Nephron (organoid): ENCODE measurements around the gene AGPS.
A peak's percentile ranks its signal among the peaks of the same experiment; 100 is the strongest.

Experiments used
- H3K27ac Mint-ChIP-seq, 3 experiments: 2 replicates each; pipeline ENCODE4 v1.8.0; 2020; ENCODE audit warnings: mixed read lengths in 3 of 3, mild to moderate bottlenecking in 2 of 3, moderate library complexity in 1 of 3
- H3K27me3 Mint-ChIP-seq: 2 replicates; pipeline ENCODE4 v1.8.0; 2021; ENCODE audit warnings: low read depth, mild to moderate bottlenecking, moderate library complexity, mixed read lengths
- H3K36me3 Mint-ChIP-seq: 2 replicates; pipeline ENCODE4 v1.8.0; 2020; ENCODE audit warnings: low read depth, mixed read lengths
- H3K4me1 Mint-ChIP-seq: 2 replicates; pipeline ENCODE4 v1.8.0; 2020; ENCODE audit warnings: mixed read lengths
- H3K4me3 Mint-ChIP-seq, 3 experiments: 2 replicates each; pipeline ENCODE4 v1.8.0; 2020; ENCODE audit warnings: mild to moderate bottlenecking in 3 of 3, mixed read lengths in 3 of 3, moderate library complexity in 2 of 3
- H3K9me3 Mint-ChIP-seq: 2 replicates; pipeline ENCODE4 v1.8.0; 2020; ENCODE audit warnings: mixed read lengths
- CTCF ChIP-seq, 3 experiments: fragments of 200-600 bp; sonication (generic); IDR thresholded peaks; one replicate each; pipeline ENCODE4 v1.5.0; 2021; ENCODE audit warnings: antibody characterized with exemption in 3 of 3; ENCODE audit not compliant: unreplicated experiment in 3 of 3

AGPS gene

GRCh38 chr2:177586154-177586553, 193.6 kb downstream of the AGPS start:
- Mint-ChIP-seq H3K4me1 (peaks cover 17% of the 10 kb centered on the region), H3K4me3 (no peak overlapping the region), H3K9me3 (no peaks in the 10 kb centered on the region), H3K36me3 (no peaks in the 10 kb centered on the region), H3K27ac (peak overlapping the region in 2 of 3 experiments; percentile 25 to 33), H3K27me3 (peaks cover 8% of the 10 kb centered on the region)
- TF ChIP-seq CTCF (IDR thresholded peaks at IDR 0.05; ENCODE audit: unreplicated experiment in 3 of 3): no peak

- Mint-ChIP-seq H3K27ac (no peak overlapping the region), H3K4me3 (no peak overlapping the region), H3K27me3 (peaks cover 9% of the 10 kb centered on the region), H3K36me3 (no peaks in the 10 kb centered on the region), H3K4me1 (peaks cover 17% of the 10 kb centered on the region), H3K9me3 (no peaks in the 10 kb centered on the region)
- no peak for TF ChIP-seq CTCF (IDR thresholded peaks at IDR 0.05; ENCODE audit: unreplicated experiment in 3 of 3)
These were observed 194.8 kb downstream of the AGPS start for GRCh38 chr2:177587371-177587770.

- Mint-ChIP-seq H3K9me3 (no peaks in the 10 kb centered on the region), H3K27ac (no peak overlapping the region), H3K27me3 (peaks cover 9% of the 10 kb centered on the region), H3K36me3 (no peaks in the 10 kb centered on the region), H3K4me1 (peaks cover 29% of the 10 kb centered on the region), H3K4me3 (no peak overlapping the region)
- no peak for TF ChIP-seq CTCF (IDR thresholded peaks at IDR 0.05; ENCODE audit: unreplicated experiment in 3 of 3)
These were observed 196.1 kb downstream of the AGPS start for GRCh38 chr2:177588671-177589070.

- Mint-ChIP-seq H3K4me3 (no peak overlapping the region), H3K27me3 (peaks cover 9% of the 10 kb centered on the region), H3K27ac (no peak overlapping the region), H3K9me3 (no peaks in the 10 kb centered on the region), H3K36me3 (no peaks in the 10 kb centered on the region), H3K4me1 (peaks cover 34% of the 10 kb centered on the region)
- no peak for TF ChIP-seq CTCF (IDR thresholded peaks at IDR 0.05; ENCODE audit: unreplicated experiment in 3 of 3)
These were observed 196.6 kb downstream of the AGPS start for GRCh38 chr2:177589186-177589585.

GRCh38 chr2:177592397-177592796, 199.8 kb downstream of the AGPS start:
- no peaks in the 10 kb centered on the region for H3K9me3 Mint-ChIP-seq
- H3K4me1 Mint-ChIP-seq: peaks cover 39% of the 10 kb centered on the region
- H3K36me3 Mint-ChIP-seq: no peaks in the 10 kb centered on the region
- H3K4me3 Mint-ChIP-seq: no peak overlapping the region
- peak overlapping the region; percentile 39 to 77 (median 67) for H3K27ac Mint-ChIP-seq
- peaks cover 5% of the 10 kb centered on the region for H3K27me3 Mint-ChIP-seq
- no peak for TF ChIP-seq CTCF (IDR thresholded peaks at IDR 0.05; ENCODE audit: unreplicated experiment in 3 of 3)

- peaks cover 44% of the 10 kb centered on the region for H3K4me1 Mint-ChIP-seq
- no peaks in the 10 kb centered on the region for H3K36me3 Mint-ChIP-seq
These were observed 200.4 kb downstream of the AGPS start for GRCh38 chr2:177592945-177593344.

More at GRCh38 chr2:177592945-177593344, 200.4 kb downstream of the AGPS start:
- H3K9me3 Mint-ChIP-seq: no peaks in the 10 kb centered on the region
- TF ChIP-seq CTCF (IDR thresholded peaks at IDR 0.05; ENCODE audit: unreplicated experiment in 3 of 3): no peak
- peaks cover 5% of the 10 kb centered on the region for H3K27me3 Mint-ChIP-seq
- no peak overlapping the region for H3K4me3 Mint-ChIP-seq
- H3K27ac Mint-ChIP-seq: peak overlapping the region; percentile 39 to 77 (median 67)
